ENCODE data around the gene APOBEC4. TPM values are rescaled to one million over a fixed set of nuclear protein-coding genes. Genes with fewer than 3 reads are reported as not detected.
"Not testable (repeated sequence)": the region's sequence is repeated elsewhere in the genome, so short reads cannot be mapped to it uniquely, and the experiment has no call there.

APOBEC4 gene
- total and polyA plus RNA-seq, 2 experiments from 2014 or later: not detected

- Histone ChIP-seq H3K9me3 (ENCODE audit: low read depth) (no peaks in the 10 kb centered on the region), H3K4me1 (ENCODE audit: low read depth) (peaks cover 21% of the 10 kb centered on the region), H3K4me3 (peak overlapping the region; percentile 68), H3K27me3 (no peaks in the 10 kb centered on the region), H3K36me3 (peaks cover 29% of the 10 kb centered on the region), H3K27ac (peak overlapping the region; percentile 98)
- DNase-seq (ENCODE audit: low read depth in 1 of 2, low spot score in 1 of 2): no peak
- TF ChIP-seq CTCF (IDR thresholded peaks at IDR 0.05; ENCODE audit: low read depth, low read length): no peak
Observed at GRCh38 chr1:183632964-183633363, 20.2 kb downstream of the APOBEC4 start.

- Histone ChIP-seq H3K4me1 (ENCODE audit: low read depth) (peaks cover 20% of the 10 kb centered on the region), H3K36me3 (peaks cover 35% of the 10 kb centered on the region), H3K9me3 (ENCODE audit: low read depth) (no peaks in the 10 kb centered on the region), H3K4me3 (peak overlapping the region; percentile 68), H3K27ac (peak overlapping the region; percentile 98), H3K27me3 (no peaks in the 10 kb centered on the region)
- TF ChIP-seq CTCF (IDR thresholded peaks at IDR 0.05; ENCODE audit: low read depth, low read length): no peak
- DNase-seq (ENCODE audit: low read depth in 1 of 2, low spot score in 1 of 2): peak in 1 of 2 donors; percentile 90
Observed at GRCh38 chr1:183632114-183632513, 21.0 kb downstream of the APOBEC4 start.

GRCh38 chr1:183630748-183631147 is 22.4 kb downstream of the APOBEC4 start:
- H3K27ac ChIP-seq: peak overlapping the region; percentile 27
- H3K4me1 ChIP-seq (ENCODE audit: low read depth): peaks cover 20% of the 10 kb centered on the region
- H3K4me3 ChIP-seq: no peak overlapping the region
- peak in 1 of 2 donors; percentile 72 for DNase-seq (ENCODE audit: low read depth in 1 of 2, low spot score in 1 of 2)
- H3K27me3 ChIP-seq: no peaks in the 10 kb centered on the region
- no peaks in the 10 kb centered on the region for H3K9me3 ChIP-seq (ENCODE audit: low read depth)
- peaks cover 38% of the 10 kb centered on the region for H3K36me3 ChIP-seq
- TF ChIP-seq CTCF (IDR thresholded peaks at IDR 0.05; ENCODE audit: low read depth, low read length): no peak

GRCh38 chr1:183628537-183628936 is 24.6 kb downstream of the APOBEC4 start:
- H3K4me1 ChIP-seq (ENCODE audit: low read depth): peaks cover 20% of the 10 kb centered on the region
- peaks cover 38% of the 10 kb centered on the region for H3K36me3 ChIP-seq
- H3K27ac ChIP-seq: no peak overlapping the region
- no peak overlapping the region for H3K4me3 ChIP-seq
- no peaks in the 10 kb centered on the region for H3K9me3 ChIP-seq (ENCODE audit: low read depth)
- no peaks in the 10 kb centered on the region for H3K27me3 ChIP-seq
- DNase-seq (ENCODE audit: low read depth in 1 of 2, low spot score in 1 of 2): no peak
- no peak for TF ChIP-seq CTCF (IDR thresholded peaks at IDR 0.05; ENCODE audit: low read depth, low read length)

GRCh38 chr1:183626236-183626635 is 26.9 kb downstream of the APOBEC4 start:
- H3K9me3 ChIP-seq (ENCODE audit: low read depth); H3K4me3 ChIP-seq; H3K4me1 ChIP-seq (ENCODE audit: low read depth); DNase-seq (ENCODE audit: low read depth in 1 of 2, low spot score in 1 of 2); H3K27ac ChIP-seq; H3K27me3 ChIP-seq: not testable (repeated sequence)
- peaks cover 38% of the 10 kb centered on the region for H3K36me3 ChIP-seq

GRCh38 chr1:183622884-183623785 is 30.0 kb downstream of the APOBEC4 start:
- Histone ChIP-seq H3K4me3 (no peak overlapping the region), H3K27ac (no peak overlapping the region), H3K36me3 (peaks cover 10% of the 10 kb centered on the region), H3K27me3 (no peaks in the 10 kb centered on the region), H3K4me1 (ENCODE audit: low read depth) (no peaks in the 10 kb centered on the region), H3K9me3 (ENCODE audit: low read depth) (no peaks in the 10 kb centered on the region)
- TF ChIP-seq CTCF (IDR thresholded peaks at IDR 0.05; ENCODE audit: low read depth, low read length): peak; percentile 57
- peak; percentile 70 to 72 for DNase-seq (ENCODE audit: low read depth in 1 of 2, low spot score in 1 of 2)
